Measurements from ENCODE around the gene B3GNT5.

GRCh38 chr3:183210341-183210740 is 42.7 kb upstream of the B3GNT5 start:
- TF ChIP-seq GABPA (IDR thresholded peaks at IDR 0.05; ENCODE audit: low read depth), result no peak
- no peak for TF ChIP-seq SPI1 (IDR thresholded peaks at IDR 0.05; ENCODE audit: borderline replicate concordance, low read depth)
- TF ChIP-seq, protein P1, sequence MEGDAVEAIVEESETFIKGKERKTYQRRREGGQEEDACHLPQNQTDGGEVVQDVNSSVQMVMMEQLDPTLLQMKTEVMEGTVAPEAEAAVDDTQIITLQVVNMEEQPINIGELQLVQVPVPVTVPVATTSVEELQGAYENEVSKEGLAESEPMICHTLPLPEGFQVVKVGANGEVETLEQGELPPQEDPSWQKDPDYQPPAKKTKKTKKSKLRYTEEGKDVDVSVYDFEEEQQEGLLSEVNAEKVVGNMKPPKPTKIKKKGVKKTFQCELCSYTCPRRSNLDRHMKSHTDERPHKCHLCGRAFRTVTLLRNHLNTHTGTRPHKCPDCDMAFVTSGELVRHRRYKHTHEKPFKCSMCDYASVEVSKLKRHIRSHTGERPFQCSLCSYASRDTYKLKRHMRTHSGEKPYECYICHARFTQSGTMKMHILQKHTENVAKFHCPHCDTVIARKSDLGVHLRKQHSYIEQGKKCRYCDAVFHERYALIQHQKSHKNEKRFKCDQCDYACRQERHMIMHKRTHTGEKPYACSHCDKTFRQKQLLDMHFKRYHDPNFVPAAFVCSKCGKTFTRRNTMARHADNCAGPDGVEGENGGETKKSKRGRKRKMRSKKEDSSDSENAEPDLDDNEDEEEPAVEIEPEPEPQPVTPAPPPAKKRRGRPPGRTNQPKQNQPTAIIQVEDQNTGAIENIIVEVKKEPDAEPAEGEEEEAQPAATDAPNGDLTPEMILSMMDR (IDR thresholded peaks at IDR 0.05; ENCODE audit: insufficient read depth, low read length), result no peak
- TF ChIP-seq POLR2AphosphoS5 (IDR thresholded peaks at IDR 0.05; ENCODE audit: low read depth), result no peak
- TF ChIP-seq, protein P2, sequence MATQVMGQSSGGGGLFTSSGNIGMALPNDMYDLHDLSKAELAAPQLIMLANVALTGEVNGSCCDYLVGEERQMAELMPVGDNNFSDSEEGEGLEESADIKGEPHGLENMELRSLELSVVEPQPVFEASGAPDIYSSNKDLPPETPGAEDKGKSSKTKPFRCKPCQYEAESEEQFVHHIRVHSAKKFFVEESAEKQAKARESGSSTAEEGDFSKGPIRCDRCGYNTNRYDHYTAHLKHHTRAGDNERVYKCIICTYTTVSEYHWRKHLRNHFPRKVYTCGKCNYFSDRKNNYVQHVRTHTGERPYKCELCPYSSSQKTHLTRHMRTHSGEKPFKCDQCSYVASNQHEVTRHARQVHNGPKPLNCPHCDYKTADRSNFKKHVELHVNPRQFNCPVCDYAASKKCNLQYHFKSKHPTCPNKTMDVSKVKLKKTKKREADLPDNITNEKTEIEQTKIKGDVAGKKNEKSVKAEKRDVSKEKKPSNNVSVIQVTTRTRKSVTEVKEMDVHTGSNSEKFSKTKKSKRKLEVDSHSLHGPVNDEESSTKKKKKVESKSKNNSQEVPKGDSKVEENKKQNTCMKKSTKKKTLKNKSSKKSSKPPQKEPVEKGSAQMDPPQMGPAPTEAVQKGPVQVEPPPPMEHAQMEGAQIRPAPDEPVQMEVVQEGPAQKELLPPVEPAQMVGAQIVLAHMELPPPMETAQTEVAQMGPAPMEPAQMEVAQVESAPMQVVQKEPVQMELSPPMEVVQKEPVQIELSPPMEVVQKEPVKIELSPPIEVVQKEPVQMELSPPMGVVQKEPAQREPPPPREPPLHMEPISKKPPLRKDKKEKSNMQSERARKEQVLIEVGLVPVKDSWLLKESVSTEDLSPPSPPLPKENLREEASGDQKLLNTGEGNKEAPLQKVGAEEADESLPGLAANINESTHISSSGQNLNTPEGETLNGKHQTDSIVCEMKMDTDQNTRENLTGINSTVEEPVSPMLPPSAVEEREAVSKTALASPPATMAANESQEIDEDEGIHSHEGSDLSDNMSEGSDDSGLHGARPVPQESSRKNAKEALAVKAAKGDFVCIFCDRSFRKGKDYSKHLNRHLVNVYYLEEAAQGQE (IDR thresholded peaks at IDR 0.05; ENCODE audit: insufficient replicate concordance, low read depth), result no peak

All from HL-60 (cell line).